Panc1 (cell line): Measurements from ENCODE around the gene MAG. TPM values are rescaled to one million over a fixed set of nuclear protein-coding genes. Genes with fewer than 3 reads are reported as not detected.

Experiments
- ATAC-seq: fragments of 200-7000 bp; cut with Tn5 transposase; 2 replicates; pipeline ENCODE4 v1.9.1; 2020; ENCODE audit warnings: mild to moderate bottlenecking, moderate library complexity
- BruUV-seq: library from RNA; stranded (reverse); fragments of 400-500 nt; replicated peaks from 2 replicates; lab custom pipeline; 2021; lab: Mats Ljungman, UMichigan
- CTCF ChIA-PET: fragments of 300-600 bp; sonication (Branson Sonifier 250); formaldehyde crosslinking; loops from one replicate; lab custom pipeline; 2022; ENCODE audit warnings: antibody characterized with exemption; lab: Charles Lee
- POLR2A ChIA-PET: fragments of 300-600 bp; sonication (Branson Sonifier 250); formaldehyde crosslinking; loops from one replicate; lab custom pipeline; 2022; ENCODE audit warnings: antibody characterized with exemption; lab: Charles Lee
- DNase-seq: peaks from one replicate; pipeline ENCODE4 v3.0.0-alpha.2; 2010; ENCODE audit warnings: low read depth, low spot score
- H3K27ac ChIP-seq: 2 replicates; pipeline ENCODE4 v1.5.1; 2011; ENCODE audit warnings: mild to moderate bottlenecking, low read length, inconsistent platforms
- H3K27me3 ChIP-seq: fragments of 200-500 bp; sonication (Bioruptor generic); 2 replicates; pipeline ENCODE4 v1.6.0; 2014; ENCODE audit warnings: low read length, inconsistent platforms; ENCODE audit not compliant: control insufficient read depth, insufficient read depth
- H3K36me3 ChIP-seq: fragments of 200-500 bp; sonication (Bioruptor generic); 2 replicates; pipeline ENCODE4 v1.5.1; 2014; ENCODE audit warnings: inconsistent platforms, mild to moderate bottlenecking, low read length, moderate library complexity; ENCODE audit not compliant: control insufficient read depth, insufficient read depth
- H3K4me1 ChIP-seq: 2 replicates; pipeline ENCODE4 v1.5.1; 2011; ENCODE audit warnings: inconsistent platforms, mild to moderate bottlenecking, low read length, moderate library complexity; ENCODE audit not compliant: control insufficient read depth, insufficient read depth
- H3K4me3 ChIP-seq, 2 experiments: 2 replicates each; pipeline ENCODE4 v1.5.1; 2011 to 2012; ENCODE audit warnings: low read depth in 2 of 2, low read length in 2 of 2, mild to moderate bottlenecking in 2 of 2, inconsistent platforms in 1 of 2, moderate library complexity in 1 of 2
- H3K9me3 ChIP-seq: fragments of 200-500 bp; sonication (Bioruptor generic); 2 replicates; pipeline ENCODE4 v1.5.1; 2014; ENCODE audit warnings: low read depth, mild to moderate bottlenecking, inconsistent platforms, low read length, moderate library complexity; ENCODE audit not compliant: control insufficient read depth, insufficient read depth
- POLR2AphosphoS5 ChIP-seq: IDR thresholded peaks from 2 replicates; pipeline ENCODE4 v1.6.1; 2012; ENCODE audit warnings: mild to moderate bottlenecking, low read depth, low read length, moderate library complexity
- SIN3A ChIP-seq: IDR thresholded peaks from 2 replicates; pipeline ENCODE4 v1.6.1; 2012; ENCODE audit warnings: low read depth, mild to moderate bottlenecking, low read length, moderate library complexity, borderline replicate concordance; ENCODE audit not compliant: insufficient read depth
- TCF7L2 ChIP-seq: IDR thresholded peaks from 2 replicates; pipeline ENCODE4 v1.6.1; 2011; ENCODE audit warnings: mild to moderate bottlenecking, low read depth, low read length, inconsistent platforms
- in situ Hi-C: cut with HindIII; loops from 2 replicates; pipeline ENCODE4 v1.10.0; 2016; ENCODE audit warnings: low sequenced_read_pairs, low pct_unique_long_range_greater_than_20kb
- intact Hi-C: fragments of 100-400 bp; cut with micrococcal nuclease; formaldehyde crosslinking; loops from one replicate; pipeline ENCODE4 v1.10.0; 2022; ENCODE audit not compliant: unreplicated experiment
- total RNA-seq: library from RNA; stranded (reverse); gene quantifications from one replicate; pipeline ENCODE4 v1.2.1, GENCODE V29; 2021; ENCODE audit not compliant: unreplicated experiment
- TF ChIP-seq, protein P1 (sequence below), 2 experiments: IDR thresholded peaks; 2 replicates each; pipeline ENCODE4 v1.6.1; 2011 to 2012; ENCODE audit warnings: low read depth in 2 of 2, control low read depth in 1 of 2, low read length in 1 of 2, mild to moderate bottlenecking in 1 of 2, moderate library complexity in 1 of 2; ENCODE audit not compliant: insufficient read depth in 1 of 2
- TF ChIP-seq, protein P2 (sequence below): fragments of 450-650 bp; IDR thresholded peaks from 2 replicates; pipeline ENCODE4 v1.5.1; 2017; ENCODE audit warnings: mild to moderate bottlenecking

Gene MAG
- total RNA-seq, 1 experiment from 2014 or later: not detected

DNA sequence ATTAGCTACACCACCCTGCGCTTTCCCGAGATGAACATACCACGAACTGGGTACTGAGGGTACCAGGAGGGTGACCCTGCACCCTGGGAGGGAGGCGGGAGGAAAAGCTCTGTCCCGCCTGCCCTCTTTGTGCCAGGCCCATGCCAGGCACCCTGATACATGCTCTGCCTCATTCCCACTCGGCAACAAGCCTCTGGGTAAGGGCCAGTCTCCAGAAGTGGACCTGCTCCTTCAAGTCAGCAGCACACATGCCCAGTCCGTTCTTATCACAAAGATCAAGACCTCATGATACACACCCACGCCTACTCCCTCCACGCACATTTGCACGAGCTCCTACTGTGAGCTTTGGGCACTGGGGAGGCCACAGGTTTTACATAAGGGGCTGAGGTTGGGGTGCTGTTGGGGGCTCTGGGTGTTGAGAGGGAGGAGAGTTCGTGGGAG, 53.7 kb downstream of the MAG start:
- ChIA-PET CTCF (interaction anchor here (0.6 kb wide), 1 partner anchor 351 kb away, joined by 4 read pairs; no protein-coding TSS in a partner anchor), POLR2A (interaction anchor here (0.6 kb wide), 1 partner anchor 194 kb away, joined by 8 read pairs; no protein-coding TSS in a partner anchor)
- Histone ChIP-seq H3K4me1 (no peaks in the 10 kb centered on the region), H3K36me3 (no peaks in the 10 kb centered on the region), H3K27ac (no peak overlapping the region), H3K27me3 (peaks cover 4% of the 10 kb centered on the region; the same call in 1 of the 2 replicates), H3K9me3 (no peaks in the 10 kb centered on the region), H3K4me3 (no peak overlapping the region)
- BruUV-seq: no TSS peak
- intact Hi-C loops: no loop called here
- no peak for TF ChIP-seq POLR2AphosphoS5
- no peak for TF ChIP-seq SIN3A
- TF ChIP-seq, protein P1, sequence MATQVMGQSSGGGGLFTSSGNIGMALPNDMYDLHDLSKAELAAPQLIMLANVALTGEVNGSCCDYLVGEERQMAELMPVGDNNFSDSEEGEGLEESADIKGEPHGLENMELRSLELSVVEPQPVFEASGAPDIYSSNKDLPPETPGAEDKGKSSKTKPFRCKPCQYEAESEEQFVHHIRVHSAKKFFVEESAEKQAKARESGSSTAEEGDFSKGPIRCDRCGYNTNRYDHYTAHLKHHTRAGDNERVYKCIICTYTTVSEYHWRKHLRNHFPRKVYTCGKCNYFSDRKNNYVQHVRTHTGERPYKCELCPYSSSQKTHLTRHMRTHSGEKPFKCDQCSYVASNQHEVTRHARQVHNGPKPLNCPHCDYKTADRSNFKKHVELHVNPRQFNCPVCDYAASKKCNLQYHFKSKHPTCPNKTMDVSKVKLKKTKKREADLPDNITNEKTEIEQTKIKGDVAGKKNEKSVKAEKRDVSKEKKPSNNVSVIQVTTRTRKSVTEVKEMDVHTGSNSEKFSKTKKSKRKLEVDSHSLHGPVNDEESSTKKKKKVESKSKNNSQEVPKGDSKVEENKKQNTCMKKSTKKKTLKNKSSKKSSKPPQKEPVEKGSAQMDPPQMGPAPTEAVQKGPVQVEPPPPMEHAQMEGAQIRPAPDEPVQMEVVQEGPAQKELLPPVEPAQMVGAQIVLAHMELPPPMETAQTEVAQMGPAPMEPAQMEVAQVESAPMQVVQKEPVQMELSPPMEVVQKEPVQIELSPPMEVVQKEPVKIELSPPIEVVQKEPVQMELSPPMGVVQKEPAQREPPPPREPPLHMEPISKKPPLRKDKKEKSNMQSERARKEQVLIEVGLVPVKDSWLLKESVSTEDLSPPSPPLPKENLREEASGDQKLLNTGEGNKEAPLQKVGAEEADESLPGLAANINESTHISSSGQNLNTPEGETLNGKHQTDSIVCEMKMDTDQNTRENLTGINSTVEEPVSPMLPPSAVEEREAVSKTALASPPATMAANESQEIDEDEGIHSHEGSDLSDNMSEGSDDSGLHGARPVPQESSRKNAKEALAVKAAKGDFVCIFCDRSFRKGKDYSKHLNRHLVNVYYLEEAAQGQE (IDR thresholded peaks at IDR 0.05; ENCODE audit: insufficient read depth in 1 of 2, low read depth in 2 of 2, low read length in 1 of 2): no peak
- TF ChIP-seq, protein P2, sequence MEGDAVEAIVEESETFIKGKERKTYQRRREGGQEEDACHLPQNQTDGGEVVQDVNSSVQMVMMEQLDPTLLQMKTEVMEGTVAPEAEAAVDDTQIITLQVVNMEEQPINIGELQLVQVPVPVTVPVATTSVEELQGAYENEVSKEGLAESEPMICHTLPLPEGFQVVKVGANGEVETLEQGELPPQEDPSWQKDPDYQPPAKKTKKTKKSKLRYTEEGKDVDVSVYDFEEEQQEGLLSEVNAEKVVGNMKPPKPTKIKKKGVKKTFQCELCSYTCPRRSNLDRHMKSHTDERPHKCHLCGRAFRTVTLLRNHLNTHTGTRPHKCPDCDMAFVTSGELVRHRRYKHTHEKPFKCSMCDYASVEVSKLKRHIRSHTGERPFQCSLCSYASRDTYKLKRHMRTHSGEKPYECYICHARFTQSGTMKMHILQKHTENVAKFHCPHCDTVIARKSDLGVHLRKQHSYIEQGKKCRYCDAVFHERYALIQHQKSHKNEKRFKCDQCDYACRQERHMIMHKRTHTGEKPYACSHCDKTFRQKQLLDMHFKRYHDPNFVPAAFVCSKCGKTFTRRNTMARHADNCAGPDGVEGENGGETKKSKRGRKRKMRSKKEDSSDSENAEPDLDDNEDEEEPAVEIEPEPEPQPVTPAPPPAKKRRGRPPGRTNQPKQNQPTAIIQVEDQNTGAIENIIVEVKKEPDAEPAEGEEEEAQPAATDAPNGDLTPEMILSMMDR: no peak
- no peak for TF ChIP-seq TCF7L2
- ATAC-seq (no peak), DNase-seq (no peak)
- in situ Hi-C loops: no loop called here

DNA sequence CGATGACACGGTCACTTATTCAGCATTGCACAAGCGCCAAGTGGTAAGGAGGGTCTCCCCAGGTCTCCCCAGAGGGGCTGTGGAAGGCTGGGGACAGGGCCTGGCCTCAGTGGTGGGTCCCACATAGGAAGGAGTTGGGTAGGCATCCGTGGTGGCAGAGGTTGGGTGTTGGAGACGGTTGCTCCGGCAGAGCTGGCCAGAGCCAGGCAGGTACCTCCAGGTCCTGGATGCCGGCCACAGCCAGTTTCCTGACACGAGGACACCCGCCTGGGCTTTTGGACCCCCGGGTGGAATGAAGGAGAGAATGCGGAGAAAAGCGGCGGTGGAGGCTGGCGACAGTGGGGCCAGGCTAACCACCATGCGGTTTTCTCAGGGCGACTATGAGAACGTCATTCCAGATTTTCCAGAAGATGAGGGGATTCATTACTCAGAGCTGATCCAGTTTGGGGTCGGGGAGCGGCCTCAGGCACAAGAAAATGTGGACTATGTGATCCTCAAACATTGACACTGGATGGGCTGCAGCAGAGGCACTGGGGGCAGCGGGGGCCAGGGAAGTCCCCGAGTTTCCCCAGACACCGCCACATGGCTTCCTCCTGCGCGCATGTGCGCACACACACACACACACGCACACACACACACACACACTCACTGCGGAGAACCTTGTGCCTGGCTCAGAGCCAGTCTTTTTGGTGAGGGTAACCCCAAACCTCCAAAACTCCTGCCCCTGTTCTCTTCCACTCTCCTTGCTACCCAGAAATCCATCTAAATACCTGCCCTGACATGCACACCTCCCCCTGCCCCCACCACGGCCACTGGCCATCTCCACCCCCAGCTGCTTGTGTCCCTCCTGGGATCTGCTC, 54.5 kb downstream of the MAG start:
- TF ChIP-seq TCF7L2 (no peak), POLR2AphosphoS5 (no peak), SIN3A (no peak)
- TF ChIP-seq, protein P2: no peak
- TF ChIP-seq, protein P1 (IDR thresholded peaks at IDR 0.05; ENCODE audit: insufficient read depth in 1 of 2, low read depth in 2 of 2, low read length in 1 of 2): no peak
- DNase-seq (no peak), ATAC-seq (no peak)
- in situ Hi-C loops: no loop called here
- POLR2A ChIA-PET: no interaction called here
- Histone ChIP-seq H3K4me3 (no peak overlapping the region), H3K27me3 (peaks cover 4% of the 10 kb centered on the region; the same call in 1 of the 2 replicates), H3K4me1 (no peaks in the 10 kb centered on the region), H3K9me3 (no peaks in the 10 kb centered on the region), H3K27ac (no peak overlapping the region), H3K36me3 (no peaks in the 10 kb centered on the region)
- CTCF ChIA-PET: no interaction called here
- intact Hi-C loops: no loop called here
- BruUV-seq: no TSS peak
